ENCODE data around the gene POLR2H. TPM values are rescaled to one million over a fixed set of nuclear protein-coding genes. Genes with fewer than 3 reads are reported as not detected.

POLR2H gene
- total RNA-seq, 5 donors from 2014 or later (not counting 1 experiment from before 2014, with no cell fraction given): 33.0 to 75.1 (median 53.3) TPM

GRCh38 chr3:184391266-184391665, 29.8 kb downstream of the POLR2H start:
- CTCF ChIA-PET: no interaction called here
- H3K4me3 ChIP-seq (ENCODE audit: control insufficient read depth in 1 of 2, extremely low read depth in 1 of 2, low read length in 1 of 2): no peak overlapping the region
- WGBS (ENCODE audit: insufficient coverage): 54% methylated on average over 2 of the region's 3 CpGs
- H3K36me3 ChIP-seq (ENCODE audit: control insufficient read depth in 2 of 2, extremely low read depth in 1 of 2, insufficient read depth in 1 of 2, low read length in 1 of 2): no peaks in the 10 kb centered on the region
- no peaks in the 10 kb centered on the region for H3K4me1 ChIP-seq (ENCODE audit: control insufficient read depth in 1 of 2, extremely low read depth in 1 of 2, insufficient read depth in 2 of 2, low read length in 2 of 2)
- Mint-ChIP-seq H3K4me1 (no peaks in the 10 kb centered on the region), H3K4me3 (no peak overlapping the region), H3K36me3 (no peaks in the 10 kb centered on the region), H3K27me3 (peaks cover 10 to 20% of the 10 kb centered on the region in 2 donors), H3K27ac (no peak overlapping the region), H3K9me3 (no peaks in the 10 kb centered on the region)
- POLR2A ChIA-PET: no interaction called here
- peaks cover 0 to 22% of the 10 kb centered on the region in 2 experiments for H3K27me3 ChIP-seq (replicated peaks in 1 of 2; ENCODE audit: control insufficient read depth in 2 of 2, extremely low read depth in 1 of 2, insufficient read depth in 2 of 2, low read length in 1 of 2)
- DNase-seq (no peak), ATAC-seq (replicated peaks in 1 of 4) (no peak)
- H3K27ac ChIP-seq (ENCODE audit: low read length): no peak overlapping the region
- H3K9me3 ChIP-seq: no peaks in the 10 kb centered on the region

DNA sequence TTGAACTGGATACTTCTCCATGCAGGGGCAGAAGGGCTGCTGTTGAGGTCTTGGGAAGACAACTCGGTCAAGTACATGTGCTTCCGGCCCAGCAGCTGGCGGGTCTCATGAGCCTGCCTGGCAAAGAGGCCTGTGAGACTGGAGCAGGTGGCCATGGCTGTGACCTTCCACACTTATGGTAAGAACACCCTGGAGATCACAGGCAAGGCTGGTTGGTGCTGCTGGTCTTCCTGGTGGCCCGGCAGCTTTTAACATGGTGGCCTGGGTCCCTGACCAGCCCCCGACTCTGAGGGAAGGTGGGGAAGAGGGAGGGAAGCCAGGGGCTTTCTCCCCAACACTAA, 33.8 kb downstream of the POLR2H start:
- no peak for DNase-seq
- POLR2A ChIA-PET: no interaction called here
- no peak overlapping the region for H3K4me3 Mint-ChIP-seq
- Histone ChIP-seq H3K36me3 (ENCODE audit: control insufficient read depth in 2 of 2, extremely low read depth in 1 of 2, insufficient read depth in 1 of 2, low read length in 1 of 2) (no peaks in the 10 kb centered on the region), H3K9me3 (no peaks in the 10 kb centered on the region), H3K4me1 (ENCODE audit: control insufficient read depth in 1 of 2, extremely low read depth in 1 of 2, insufficient read depth in 2 of 2, low read length in 2 of 2) (no peaks in the 10 kb centered on the region), H3K4me3 (ENCODE audit: control insufficient read depth in 1 of 2, extremely low read depth in 1 of 2, low read length in 1 of 2) (no peak overlapping the region), H3K27ac (ENCODE audit: low read length) (no peak overlapping the region), H3K27me3 (replicated peaks in 1 of 2; ENCODE audit: control insufficient read depth in 2 of 2, extremely low read depth in 1 of 2, insufficient read depth in 2 of 2, low read length in 1 of 2) (peaks cover 2 to 12% of the 10 kb centered on the region in 2 experiments)
- CTCF ChIA-PET: no interaction called here
- H3K4me1 Mint-ChIP-seq: no peaks in the 10 kb centered on the region
- peaks cover 13 to 21% of the 10 kb centered on the region in 2 donors for H3K27me3 Mint-ChIP-seq
- WGBS (ENCODE audit: insufficient coverage): 100% methylated on average over 3 of the region's 5 CpGs
- H3K9me3 Mint-ChIP-seq: no peaks in the 10 kb centered on the region
- no peak overlapping the region for H3K27ac Mint-ChIP-seq
- H3K36me3 Mint-ChIP-seq: no peaks in the 10 kb centered on the region
- ATAC-seq (replicated peaks in 1 of 4): no peak

DNA sequence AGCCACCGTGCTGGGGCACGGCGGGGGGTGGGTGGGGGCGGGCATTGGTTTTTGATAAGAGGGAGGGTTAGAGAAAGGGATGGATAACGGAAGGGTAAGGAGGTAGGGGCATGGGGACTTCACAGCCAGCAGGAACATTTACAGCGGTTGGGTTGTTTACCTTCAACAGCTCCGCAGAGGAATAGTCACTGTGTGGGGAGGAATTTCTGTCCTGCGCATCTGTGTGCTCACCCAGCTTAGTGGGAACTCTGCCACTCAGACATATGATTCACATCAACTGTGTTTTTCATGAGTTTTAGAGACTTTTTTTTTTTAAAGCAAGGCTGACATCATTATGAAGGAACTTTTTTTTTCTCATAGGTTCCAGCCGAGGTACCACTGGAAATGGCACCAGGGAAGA, 37.9 kb downstream of the POLR2H start:
- Histone ChIP-seq H3K36me3 (ENCODE audit: control insufficient read depth in 2 of 2, extremely low read depth in 1 of 2, insufficient read depth in 1 of 2, low read length in 1 of 2) (no peaks in the 10 kb centered on the region), H3K27ac (ENCODE audit: low read length) (no peak overlapping the region), H3K9me3 (no peaks in the 10 kb centered on the region), H3K4me3 (ENCODE audit: control insufficient read depth in 1 of 2, extremely low read depth in 1 of 2, low read length in 1 of 2) (no peak overlapping the region), H3K27me3 (replicated peaks in 1 of 2; ENCODE audit: control insufficient read depth in 2 of 2, extremely low read depth in 1 of 2, insufficient read depth in 2 of 2, low read length in 1 of 2) (peaks cover 2 to 17% of the 10 kb centered on the region in 2 experiments), H3K4me1 (ENCODE audit: control insufficient read depth in 1 of 2, extremely low read depth in 1 of 2, insufficient read depth in 2 of 2, low read length in 2 of 2) (no peaks in the 10 kb centered on the region)
- ChIA-PET POLR2A (no interaction called here), CTCF (interaction anchor here in 1 of 2 donors (0.7 kb wide), 1 partner anchor 142 kb away, joined by 10 read pairs; no protein-coding TSS in a partner anchor)
- DNase-seq (no peak), ATAC-seq (replicated peaks in 1 of 4) (no peak)
- no peaks in the 10 kb centered on the region for H3K36me3 Mint-ChIP-seq
- no peaks in the 10 kb centered on the region for H3K4me1 Mint-ChIP-seq
- 67% methylated on average over 1 of the region's 9 CpGs for WGBS (ENCODE audit: insufficient coverage)
- no peak overlapping the region for H3K27ac Mint-ChIP-seq
- H3K9me3 Mint-ChIP-seq: no peaks in the 10 kb centered on the region
- H3K4me3 Mint-ChIP-seq: no peak overlapping the region
- peaks cover 17 to 30% of the 10 kb centered on the region in 2 donors for H3K27me3 Mint-ChIP-seq

DNA sequence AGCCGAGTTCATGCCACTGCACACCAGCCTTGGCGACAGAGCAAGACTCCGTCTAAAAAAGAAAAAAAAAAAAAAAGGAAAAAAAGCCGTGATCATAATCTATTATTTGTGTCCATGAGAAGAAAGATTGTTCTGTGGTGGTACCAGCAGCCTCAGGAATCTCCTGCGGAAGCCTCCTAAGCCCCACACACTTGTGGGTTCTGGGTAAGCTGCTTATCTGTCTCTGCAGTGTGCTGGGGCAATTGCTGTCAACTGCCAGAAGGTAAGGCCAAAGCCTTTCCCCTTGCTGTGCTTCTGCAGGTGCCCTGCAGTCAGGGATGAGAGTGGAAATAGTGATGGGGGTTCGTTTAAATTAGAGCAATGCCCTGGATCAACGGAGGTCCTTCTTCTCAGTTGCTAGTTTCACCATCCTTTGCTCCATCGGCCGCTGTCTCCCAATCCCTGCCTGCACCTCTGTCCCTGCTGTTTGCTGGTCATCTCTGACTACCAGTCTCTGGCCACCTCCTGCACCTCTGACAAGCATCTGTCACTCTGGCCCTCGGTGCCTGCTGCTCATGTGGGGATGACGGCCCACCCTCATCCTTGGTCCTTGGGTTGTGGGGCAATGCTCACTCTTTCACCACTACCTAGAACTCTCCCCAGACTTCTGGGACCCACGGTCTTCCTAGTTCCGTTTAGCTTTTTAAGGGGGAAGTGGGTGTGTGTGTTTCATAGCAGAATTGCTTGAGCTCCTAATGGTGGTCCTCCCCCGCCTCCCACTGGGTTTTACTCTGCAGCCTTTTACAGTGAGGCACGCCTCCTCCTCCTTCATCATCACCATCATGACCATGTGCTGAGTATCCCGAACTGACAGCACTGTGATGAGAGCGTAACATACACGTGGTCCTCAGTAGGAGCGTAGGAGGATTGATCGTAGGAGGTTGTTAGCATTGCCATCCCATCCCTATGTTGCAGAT, 43.8 kb downstream of the POLR2H start:
- CTCF ChIA-PET: no interaction called here

GRCh38 chr3:184409331-184409926, 47.9 kb downstream of the POLR2H start:
- H3K36me3 Mint-ChIP-seq: no peaks in the 10 kb centered on the region
- H3K9me3 ChIP-seq: no peaks in the 10 kb centered on the region
- 77% methylated on average over 7 of the region's 8 CpGs for WGBS (ENCODE audit: insufficient coverage)
- no peak overlapping the region for H3K4me3 ChIP-seq (ENCODE audit: control insufficient read depth in 1 of 2, extremely low read depth in 1 of 2, low read length in 1 of 2)
- DNase-seq (no peak), ATAC-seq (replicated peaks in 1 of 4) (no peak)
- no peaks in the 10 kb centered on the region for H3K4me1 ChIP-seq (ENCODE audit: control insufficient read depth in 1 of 2, extremely low read depth in 1 of 2, insufficient read depth in 2 of 2, low read length in 2 of 2)
- H3K4me1 Mint-ChIP-seq: no peaks in the 10 kb centered on the region
- H3K36me3 ChIP-seq (ENCODE audit: control insufficient read depth in 2 of 2, extremely low read depth in 1 of 2, insufficient read depth in 1 of 2, low read length in 1 of 2): no peaks in the 10 kb centered on the region
- ChIA-PET CTCF (interaction anchor here in 1 of 2 donors (0.7 kb wide), 1 partner anchor 412 kb away, joined by 4 read pairs; no protein-coding TSS in a partner anchor), POLR2A (no interaction called here)
- no peaks in the 10 kb centered on the region for H3K9me3 Mint-ChIP-seq
- H3K4me3 Mint-ChIP-seq: no peak overlapping the region
- H3K27ac ChIP-seq (ENCODE audit: low read length): no peak overlapping the region
- H3K27me3 ChIP-seq (replicated peaks in 1 of 2; ENCODE audit: control insufficient read depth in 2 of 2, extremely low read depth in 1 of 2, insufficient read depth in 2 of 2, low read length in 1 of 2): peaks cover 0 to 9% of the 10 kb centered on the region in 2 experiments
- no peak overlapping the region for H3K27ac Mint-ChIP-seq
- peaks cover 0 to 11% of the 10 kb centered on the region in 2 donors for H3K27me3 Mint-ChIP-seq

More for the DNA sequence above, 43.8 kb downstream of the POLR2H start:
- H3K4me3 ChIP-seq (ENCODE audit: control insufficient read depth in 1 of 2, extremely low read depth in 1 of 2, low read length in 1 of 2): no peak overlapping the region
- peaks cover 0 to 17% of the 10 kb centered on the region in 2 experiments for H3K27me3 ChIP-seq (replicated peaks in 1 of 2; ENCODE audit: control insufficient read depth in 2 of 2, extremely low read depth in 1 of 2, insufficient read depth in 2 of 2, low read length in 1 of 2)
- H3K9me3 ChIP-seq: no peaks in the 10 kb centered on the region
- Mint-ChIP-seq H3K4me1 (no peaks in the 10 kb centered on the region), H3K4me3 (no peak overlapping the region), H3K36me3 (no peaks in the 10 kb centered on the region), H3K27me3 (peaks cover 13 to 24% of the 10 kb centered on the region in 2 donors), H3K9me3 (no peaks in the 10 kb centered on the region), H3K27ac (no peak overlapping the region)
- POLR2A ChIA-PET: interaction anchor here in 1 of 2 donors (0.5 kb wide), 1 partner anchor 13 kb away, joined by 6 read pairs; no protein-coding TSS in a partner anchor
- no peak overlapping the region for H3K27ac ChIP-seq (ENCODE audit: low read length)
- no peaks in the 10 kb centered on the region for H3K4me1 ChIP-seq (ENCODE audit: control insufficient read depth in 1 of 2, extremely low read depth in 1 of 2, insufficient read depth in 2 of 2, low read length in 2 of 2)
- DNase-seq: no peak
- 75% methylated on average over 8 of the region's 20 CpGs for WGBS (ENCODE audit: insufficient coverage)
- no peaks in the 10 kb centered on the region for H3K36me3 ChIP-seq (ENCODE audit: control insufficient read depth in 2 of 2, extremely low read depth in 1 of 2, insufficient read depth in 1 of 2, low read length in 1 of 2)
- no peak for ATAC-seq (replicated peaks in 1 of 4)

GRCh38 chr3:184409946-184410500, 48.5 kb downstream of the POLR2H start:
- ChIA-PET POLR2A (no interaction called here), CTCF (no interaction called here)
- Histone ChIP-seq H3K36me3 (ENCODE audit: control insufficient read depth in 2 of 2, extremely low read depth in 1 of 2, insufficient read depth in 1 of 2, low read length in 1 of 2) (no peaks in the 10 kb centered on the region), H3K27me3 (replicated peaks in 1 of 2; ENCODE audit: control insufficient read depth in 2 of 2, extremely low read depth in 1 of 2, insufficient read depth in 2 of 2, low read length in 1 of 2) (peaks cover 0 to 9% of the 10 kb centered on the region in 2 experiments), H3K4me3 (ENCODE audit: control insufficient read depth in 1 of 2, extremely low read depth in 1 of 2, low read length in 1 of 2) (no peak overlapping the region), H3K27ac (ENCODE audit: low read length) (no peak overlapping the region), H3K4me1 (ENCODE audit: control insufficient read depth in 1 of 2, extremely low read depth in 1 of 2, insufficient read depth in 2 of 2, low read length in 2 of 2) (no peaks in the 10 kb centered on the region), H3K9me3 (no peaks in the 10 kb centered on the region)
- WGBS (ENCODE audit: insufficient coverage): 76% methylated on average over 4 of the region's 12 CpGs
- no peaks in the 10 kb centered on the region for H3K9me3 Mint-ChIP-seq
- ATAC-seq (replicated peaks in 1 of 4) (no peak), DNase-seq (no peak)
- H3K4me3 Mint-ChIP-seq: no peak overlapping the region
- H3K4me1 Mint-ChIP-seq: no peaks in the 10 kb centered on the region
- H3K27me3 Mint-ChIP-seq: peaks cover 0 to 11% of the 10 kb centered on the region in 2 donors
- H3K36me3 Mint-ChIP-seq: no peaks in the 10 kb centered on the region
- no peak overlapping the region for H3K27ac Mint-ChIP-seq
